AG09319 (cell line): Measurements from ENCODE around the gene FRY.

Experiments used
- DNase-seq: peaks from one replicate; pipeline ENCODE4 v3.0.0-alpha.2; 2010; ENCODE audit warnings: low read depth; ENCODE audit errors: extremely low read depth
- CTCF ChIP-seq: IDR thresholded peaks from 2 replicates; pipeline ENCODE4 v1.5.1; 2011; ENCODE audit warnings: low read depth, mild to moderate bottlenecking, inconsistent platforms, low read length, moderate library complexity

FRY gene

GRCh38 chr13:32334671-32335070 lies 303.1 kb downstream of the FRY start:
- no peak for TF ChIP-seq CTCF
- no peak for DNase-seq

- TF ChIP-seq CTCF = no peak
- DNase-seq = no peak
Measured at GRCh38 chr13:32340914-32341313, 309.3 kb downstream of the FRY start.

GRCh38 chr13:32347651-32348050 lies 316.1 kb downstream of the FRY start:
- no peak for DNase-seq
- no peak for TF ChIP-seq CTCF
